ENCODE data around the gene ERVW-1. TPM values are rescaled to one million over a fixed set of nuclear protein-coding genes. Genes with fewer than 3 reads are reported as not detected.
A peak's percentile ranks its signal among the peaks of the same experiment; 100 is the strongest.

ERVW-1 gene
- total and polyA plus RNA-seq, 2 of the 13 experiments (the other 11 are each of a cell fraction or from before 2014, with no cell fraction given) = not detected

DNA sequence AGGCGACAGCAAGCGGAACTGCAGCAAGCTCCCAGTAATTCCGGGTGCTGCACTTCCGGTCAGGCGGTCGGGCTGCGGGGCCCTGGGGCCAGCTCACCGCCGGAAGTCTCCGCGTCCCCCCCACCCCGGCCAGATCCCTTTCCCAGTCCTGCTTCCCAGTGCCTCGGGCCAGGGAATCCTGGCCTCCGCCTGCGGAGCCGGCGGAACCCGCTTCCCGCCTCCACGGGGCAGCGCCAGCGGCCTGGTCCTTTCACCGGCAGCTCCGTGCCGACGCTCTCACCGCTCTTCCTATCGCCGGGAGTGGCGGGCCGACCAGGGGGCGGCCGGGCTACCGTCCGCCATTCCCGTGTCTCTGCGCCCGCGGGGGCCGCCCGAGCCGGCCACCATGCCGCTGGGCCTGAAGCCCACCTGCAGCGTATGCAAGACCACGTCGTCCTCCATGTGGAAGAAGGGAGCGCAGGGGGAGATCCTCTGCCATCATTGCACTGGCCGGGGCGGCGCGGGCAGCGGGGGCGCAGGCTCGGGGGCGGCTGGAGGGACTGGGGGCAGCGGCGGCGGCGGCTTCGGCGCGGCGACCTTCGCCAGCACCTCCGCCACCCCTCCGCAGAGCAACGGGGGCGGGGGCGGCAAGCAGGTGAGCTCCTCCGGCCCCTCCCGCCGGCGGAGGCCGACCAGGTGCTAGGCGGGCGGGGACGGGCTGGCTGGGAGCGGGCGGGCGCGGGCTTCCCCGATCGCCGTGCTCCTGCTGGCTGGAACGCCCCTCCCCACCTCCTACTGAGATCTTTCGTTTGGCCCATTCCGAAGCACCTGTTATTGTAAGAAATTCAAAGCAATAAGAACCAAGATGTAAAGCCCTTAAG, 30.2 kb downstream of the ERVW-1 start, which contains the start of gene GATAD1 (continued):
- TF ChIP-seq, protein P1, sequence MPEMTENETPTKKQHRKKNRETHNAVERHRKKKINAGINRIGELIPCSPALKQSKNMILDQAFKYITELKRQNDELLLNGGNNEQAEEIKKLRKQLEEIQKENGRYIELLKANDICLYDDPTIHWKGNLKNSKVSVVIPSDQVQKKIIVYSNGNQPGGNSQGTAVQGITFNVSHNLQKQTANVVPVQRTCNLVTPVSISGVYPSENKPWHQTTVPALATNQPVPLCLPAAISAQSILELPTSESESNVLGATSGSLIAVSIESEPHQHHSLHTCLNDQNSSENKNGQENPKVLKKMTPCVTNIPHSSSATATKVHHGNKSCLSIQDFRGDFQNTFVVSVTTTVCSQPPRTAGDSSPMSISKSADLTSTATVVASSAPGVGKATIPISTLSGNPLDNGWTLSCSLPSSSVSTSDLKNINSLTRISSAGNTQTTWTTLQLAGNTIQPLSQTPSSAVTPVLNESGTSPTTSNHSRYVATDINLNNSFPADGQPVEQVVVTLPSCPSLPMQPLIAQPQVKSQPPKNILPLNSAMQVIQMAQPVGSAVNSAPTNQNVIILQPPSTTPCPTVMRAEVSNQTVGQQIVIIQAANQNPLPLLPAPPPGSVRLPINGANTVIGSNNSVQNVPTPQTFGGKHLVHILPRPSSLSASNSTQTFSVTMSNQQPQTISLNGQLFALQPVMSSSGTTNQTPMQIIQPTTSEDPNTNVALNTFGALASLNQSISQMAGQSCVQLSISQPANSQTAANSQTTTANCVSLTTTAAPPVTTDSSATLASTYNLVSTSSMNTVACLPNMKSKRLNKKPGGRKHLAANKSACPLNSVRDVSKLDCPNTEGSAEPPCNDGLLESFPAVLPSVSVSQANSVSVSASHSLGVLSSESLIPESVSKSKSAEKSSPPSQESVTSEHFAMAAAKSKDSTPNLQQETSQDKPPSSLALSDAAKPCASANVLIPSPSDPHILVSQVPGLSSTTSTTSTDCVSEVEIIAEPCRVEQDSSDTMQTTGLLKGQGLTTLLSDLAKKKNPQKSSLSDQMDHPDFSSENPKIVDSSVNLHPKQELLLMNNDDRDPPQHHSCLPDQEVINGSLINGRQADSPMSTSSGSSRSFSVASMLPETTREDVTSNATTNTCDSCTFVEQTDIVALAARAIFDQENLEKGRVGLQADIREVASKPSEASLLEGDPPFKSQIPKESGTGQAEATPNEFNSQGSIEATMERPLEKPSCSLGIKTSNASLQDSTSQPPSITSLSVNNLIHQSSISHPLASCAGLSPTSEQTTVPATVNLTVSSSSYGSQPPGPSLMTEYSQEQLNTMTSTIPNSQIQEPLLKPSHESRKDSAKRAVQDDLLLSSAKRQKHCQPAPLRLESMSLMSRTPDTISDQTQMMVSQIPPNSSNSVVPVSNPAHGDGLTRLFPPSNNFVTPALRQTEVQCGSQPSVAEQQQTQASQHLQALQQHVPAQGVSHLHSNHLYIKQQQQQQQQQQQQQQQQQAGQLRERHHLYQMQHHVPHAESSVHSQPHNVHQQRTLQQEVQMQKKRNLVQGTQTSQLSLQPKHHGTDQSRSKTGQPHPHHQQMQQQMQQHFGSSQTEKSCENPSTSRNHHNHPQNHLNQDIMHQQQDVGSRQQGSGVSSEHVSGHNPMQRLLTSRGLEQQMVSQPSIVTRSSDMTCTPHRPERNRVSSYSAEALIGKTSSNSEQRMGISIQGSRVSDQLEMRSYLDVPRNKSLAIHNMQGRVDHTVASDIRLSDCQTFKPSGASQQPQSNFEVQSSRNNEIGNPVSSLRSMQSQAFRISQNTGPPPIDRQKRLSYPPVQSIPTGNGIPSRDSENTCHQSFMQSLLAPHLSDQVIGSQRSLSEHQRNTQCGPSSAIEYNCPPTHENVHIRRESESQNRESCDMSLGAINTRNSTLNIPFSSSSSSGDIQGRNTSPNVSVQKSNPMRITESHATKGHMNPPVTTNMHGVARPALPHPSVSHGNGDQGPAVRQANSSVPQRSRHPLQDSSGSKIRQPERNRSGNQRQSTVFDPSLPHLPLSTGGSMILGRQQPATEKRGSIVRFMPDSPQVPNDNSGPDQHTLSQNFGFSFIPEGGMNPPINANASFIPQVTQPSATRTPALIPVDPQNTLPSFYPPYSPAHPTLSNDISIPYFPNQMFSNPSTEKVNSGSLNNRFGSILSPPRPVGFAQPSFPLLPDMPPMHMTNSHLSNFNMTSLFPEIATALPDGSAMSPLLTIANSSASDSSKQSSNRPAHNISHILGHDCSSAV (CRISPR knock-in tag; IDR thresholded peaks at IDR 0.05; ENCODE audit: borderline replicate concordance) = no peak; the same call in 1 of the 2 replicates
- TF ChIP-seq, protein P2, sequence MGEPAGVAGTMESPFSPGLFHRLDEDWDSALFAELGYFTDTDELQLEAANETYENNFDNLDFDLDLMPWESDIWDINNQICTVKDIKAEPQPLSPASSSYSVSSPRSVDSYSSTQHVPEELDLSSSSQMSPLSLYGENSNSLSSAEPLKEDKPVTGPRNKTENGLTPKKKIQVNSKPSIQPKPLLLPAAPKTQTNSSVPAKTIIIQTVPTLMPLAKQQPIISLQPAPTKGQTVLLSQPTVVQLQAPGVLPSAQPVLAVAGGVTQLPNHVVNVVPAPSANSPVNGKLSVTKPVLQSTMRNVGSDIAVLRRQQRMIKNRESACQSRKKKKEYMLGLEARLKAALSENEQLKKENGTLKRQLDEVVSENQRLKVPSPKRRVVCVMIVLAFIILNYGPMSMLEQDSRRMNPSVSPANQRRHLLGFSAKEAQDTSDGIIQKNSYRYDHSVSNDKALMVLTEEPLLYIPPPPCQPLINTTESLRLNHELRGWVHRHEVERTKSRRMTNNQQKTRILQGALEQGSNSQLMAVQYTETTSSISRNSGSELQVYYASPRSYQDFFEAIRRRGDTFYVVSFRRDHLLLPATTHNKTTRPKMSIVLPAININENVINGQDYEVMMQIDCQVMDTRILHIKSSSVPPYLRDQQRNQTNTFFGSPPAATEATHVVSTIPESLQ (CRISPR knock-in tag; conservative IDR thresholded peaks at IDR 0.05) = no peak
- TF ChIP-seq ZNF552 (CRISPR knock-in tag; IDR thresholded peaks at IDR 0.05; ENCODE audit: borderline replicate concordance) = no peak
- peak; percentile 89 for TF ChIP-seq MAZ (IDR thresholded peaks at IDR 0.05; ENCODE audit: borderline replicate concordance, low read depth, low read length)
- peak; percentile 86 for TF ChIP-seq MAZ (CRISPR knock-in tag; IDR thresholded peaks at IDR 0.05; ENCODE audit: low read depth)
- no peak for TF ChIP-seq ATM (IDR thresholded peaks at IDR 0.05; ENCODE audit: borderline replicate concordance)
- no peak for TF ChIP-seq ZNF383 (CRISPR knock-in tag; IDR thresholded peaks at IDR 0.05; ENCODE audit: borderline replicate concordance)
- peak; percentile 87 to 91 for TF ChIP-seq POLR2A (IDR thresholded peaks at IDR 0.05; ENCODE audit: insufficient read depth in 1 of 2, low read depth in 2 of 2, low read length in 2 of 2)
- TF ChIP-seq, protein P3, sequence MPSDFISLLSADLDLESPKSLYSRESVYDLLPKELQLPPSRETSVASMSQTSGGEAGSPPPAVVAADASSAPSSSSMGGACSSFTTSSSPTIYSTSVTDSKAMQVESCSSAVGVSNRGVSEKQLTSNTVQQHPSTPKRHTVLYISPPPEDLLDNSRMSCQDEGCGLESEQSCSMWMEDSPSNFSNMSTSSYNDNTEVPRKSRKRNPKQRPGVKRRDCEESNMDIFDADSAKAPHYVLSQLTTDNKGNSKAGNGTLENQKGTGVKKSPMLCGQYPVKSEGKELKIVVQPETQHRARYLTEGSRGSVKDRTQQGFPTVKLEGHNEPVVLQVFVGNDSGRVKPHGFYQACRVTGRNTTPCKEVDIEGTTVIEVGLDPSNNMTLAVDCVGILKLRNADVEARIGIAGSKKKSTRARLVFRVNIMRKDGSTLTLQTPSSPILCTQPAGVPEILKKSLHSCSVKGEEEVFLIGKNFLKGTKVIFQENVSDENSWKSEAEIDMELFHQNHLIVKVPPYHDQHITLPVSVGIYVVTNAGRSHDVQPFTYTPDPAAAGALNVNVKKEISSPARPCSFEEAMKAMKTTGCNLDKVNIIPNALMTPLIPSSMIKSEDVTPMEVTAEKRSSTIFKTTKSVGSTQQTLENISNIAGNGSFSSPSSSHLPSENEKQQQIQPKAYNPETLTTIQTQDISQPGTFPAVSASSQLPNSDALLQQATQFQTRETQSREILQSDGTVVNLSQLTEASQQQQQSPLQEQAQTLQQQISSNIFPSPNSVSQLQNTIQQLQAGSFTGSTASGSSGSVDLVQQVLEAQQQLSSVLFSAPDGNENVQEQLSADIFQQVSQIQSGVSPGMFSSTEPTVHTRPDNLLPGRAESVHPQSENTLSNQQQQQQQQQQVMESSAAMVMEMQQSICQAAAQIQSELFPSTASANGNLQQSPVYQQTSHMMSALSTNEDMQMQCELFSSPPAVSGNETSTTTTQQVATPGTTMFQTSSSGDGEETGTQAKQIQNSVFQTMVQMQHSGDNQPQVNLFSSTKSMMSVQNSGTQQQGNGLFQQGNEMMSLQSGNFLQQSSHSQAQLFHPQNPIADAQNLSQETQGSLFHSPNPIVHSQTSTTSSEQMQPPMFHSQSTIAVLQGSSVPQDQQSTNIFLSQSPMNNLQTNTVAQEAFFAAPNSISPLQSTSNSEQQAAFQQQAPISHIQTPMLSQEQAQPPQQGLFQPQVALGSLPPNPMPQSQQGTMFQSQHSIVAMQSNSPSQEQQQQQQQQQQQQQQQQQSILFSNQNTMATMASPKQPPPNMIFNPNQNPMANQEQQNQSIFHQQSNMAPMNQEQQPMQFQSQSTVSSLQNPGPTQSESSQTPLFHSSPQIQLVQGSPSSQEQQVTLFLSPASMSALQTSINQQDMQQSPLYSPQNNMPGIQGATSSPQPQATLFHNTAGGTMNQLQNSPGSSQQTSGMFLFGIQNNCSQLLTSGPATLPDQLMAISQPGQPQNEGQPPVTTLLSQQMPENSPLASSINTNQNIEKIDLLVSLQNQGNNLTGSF (CRISPR knock-in tag; IDR thresholded peaks at IDR 0.05) = no peak
